H9 (cell line): ENCODE data around the gene SLC1A5. TPM values are rescaled to one million over a fixed set of nuclear protein-coding genes. Genes with fewer than 3 reads are reported as not detected.
A peak's percentile ranks its signal among the peaks of the same experiment; 100 is the strongest.

ENCODE experiments used
- DNase-seq: peaks from one replicate; pipeline ENCODE4 v3.0.0-alpha.2; 2017
- H2AFZ ChIP-seq: one replicate; pipeline ENCODE4 v1.6.1; 2013; ENCODE audit warnings: mild to moderate bottlenecking, low read length, control low read depth, moderate library complexity
- H2AK5ac ChIP-seq: 2 replicates; pipeline ENCODE4 v1.6.1; 2013; ENCODE audit warnings: low read length, control low read depth, mixed read lengths; ENCODE audit not compliant: insufficient read length
- H2BK120ac ChIP-seq: one replicate; pipeline ENCODE4 v1.6.1; 2013; ENCODE audit warnings: low read depth, mild to moderate bottlenecking, low read length, control low read depth, inconsistent platforms; ENCODE audit not compliant: poor library complexity, severe bottlenecking
- H2BK12ac ChIP-seq: 2 replicates; pipeline ENCODE4 v1.6.1; 2013; ENCODE audit warnings: low read length, control low read depth, mixed read lengths, low read depth; ENCODE audit not compliant: insufficient read length
- H2BK15ac ChIP-seq: 2 replicates; pipeline ENCODE4 v1.6.1; 2013; ENCODE audit warnings: low read depth, low read length, control low read depth
- H2BK20ac ChIP-seq: one replicate; pipeline ENCODE4 v1.6.1; 2013; ENCODE audit warnings: low read depth, mild to moderate bottlenecking, low read length, control low read depth, inconsistent platforms; ENCODE audit not compliant: poor library complexity, severe bottlenecking
- H2BK5ac ChIP-seq: 2 replicates; pipeline ENCODE4 v1.6.1; 2013; ENCODE audit warnings: low read length, control low read depth, mixed read lengths; ENCODE audit not compliant: insufficient read length
- H3K14ac ChIP-seq: 2 replicates; pipeline ENCODE4 v1.6.1; 2013; ENCODE audit warnings: low read length, control low read depth; ENCODE audit not compliant: insufficient read depth
- H3K18ac ChIP-seq: 2 replicates; pipeline ENCODE4 v1.6.1; 2013; ENCODE audit warnings: low read depth, mild to moderate bottlenecking, mixed read lengths, low read length, control low read depth; ENCODE audit not compliant: insufficient read length
- H3K23ac ChIP-seq: 2 replicates; pipeline ENCODE4 v1.6.1; 2013; ENCODE audit warnings: low read length, control low read depth, mixed read lengths, low read depth; ENCODE audit not compliant: insufficient read length
- H3K23me2 ChIP-seq: 2 replicates; pipeline ENCODE4 v1.6.1; 2013; ENCODE audit warnings: low read depth, mild to moderate bottlenecking, mixed read lengths, low read length, control low read depth; ENCODE audit not compliant: insufficient read length, poor library complexity, severe bottlenecking
- H3K27ac ChIP-seq: 2 replicates; pipeline ENCODE4 v1.5.1; 2013; ENCODE audit warnings: low read length, control low read depth, mixed read lengths, low read depth; ENCODE audit not compliant: insufficient read length
- H3K27me3 ChIP-seq: 2 replicates; pipeline ENCODE4 v1.6.1; 2013; ENCODE audit warnings: low read length, control low read depth, inconsistent platforms; ENCODE audit not compliant: insufficient read depth
- H3K4ac ChIP-seq: 2 replicates; pipeline ENCODE4 v1.6.1; 2013; ENCODE audit warnings: low read depth, mild to moderate bottlenecking, control low read depth, inconsistent platforms, low read length, moderate library complexity
- H3K4me1 ChIP-seq: 2 replicates; pipeline ENCODE4 v1.6.1; 2013; ENCODE audit warnings: low read length, control low read depth, inconsistent platforms; ENCODE audit not compliant: insufficient read depth
- H3K4me2 ChIP-seq: 2 replicates; pipeline ENCODE4 v1.6.1; 2013; ENCODE audit warnings: low read length, control low read depth, mixed read lengths; ENCODE audit not compliant: insufficient read length, insufficient read depth
- H3K56ac ChIP-seq: 2 replicates; pipeline ENCODE4 v1.6.1; 2013; ENCODE audit warnings: low read depth, mild to moderate bottlenecking, mixed read lengths, low read length, control low read depth; ENCODE audit not compliant: insufficient read length
- H3K79me1 ChIP-seq: 2 replicates; pipeline ENCODE4 v1.6.1; 2013; ENCODE audit warnings: low read depth, mild to moderate bottlenecking, moderate library complexity, low read length, control low read depth, inconsistent platforms; ENCODE audit not compliant: insufficient read depth, poor library complexity, severe bottlenecking
- H3K79me2 ChIP-seq: 2 replicates; pipeline ENCODE4 v1.6.1; 2013; ENCODE audit warnings: low read length, control low read depth, inconsistent platforms; ENCODE audit not compliant: insufficient read depth
- H3K9ac ChIP-seq: 2 replicates; pipeline ENCODE4 v1.6.1; 2013; ENCODE audit warnings: low read length, control low read depth, mixed read lengths; ENCODE audit not compliant: insufficient read length; ENCODE audit errors: extremely low read depth
- H3K9me3 ChIP-seq: one replicate; pipeline ENCODE4 v1.6.1; 2013; ENCODE audit warnings: low read depth, low read length, inconsistent platforms; ENCODE audit not compliant: control insufficient read depth
- H3T11ph ChIP-seq: one replicate; pipeline ENCODE4 v1.6.1; 2013; ENCODE audit warnings: mild to moderate bottlenecking, low read length, control low read depth, inconsistent platforms
- H4K20me1 ChIP-seq: one replicate; pipeline ENCODE4 v1.6.1; 2013; ENCODE audit not compliant: control insufficient read depth, insufficient read length, insufficient read depth
- H4K5ac ChIP-seq: 2 replicates; pipeline ENCODE4 v1.6.1; 2013; ENCODE audit warnings: low read depth, mild to moderate bottlenecking, mixed read lengths, low read length, control low read depth; ENCODE audit not compliant: insufficient read length
- H4K8ac ChIP-seq: replicated peaks from 2 replicates; pipeline ENCODE4 v1.6.1; 2013; ENCODE audit warnings: low read length, control low read depth, mixed read lengths, low read depth; ENCODE audit not compliant: insufficient read length
- H4K91ac ChIP-seq: 2 replicates; pipeline ENCODE4 v1.6.1; 2013; ENCODE audit warnings: low read depth, mild to moderate bottlenecking, moderate library complexity, mixed read lengths, low read length, control low read depth; ENCODE audit not compliant: insufficient read length
- H3K27ac Mint-ChIP-seq, 3 experiments: 2 replicates in 2 of 3; 3 replicates in 1 of 3; pipeline ENCODE4 v1.8.0; 2020 to 2021; ENCODE audit warnings: mixed read lengths in 3 of 3, mild to moderate bottlenecking in 1 of 3, moderate library complexity in 1 of 3
- H3K27me3 Mint-ChIP-seq: 2 replicates; pipeline ENCODE4 v1.8.0; 2021; ENCODE audit warnings: low read depth, mild to moderate bottlenecking, moderate library complexity, mixed read lengths
- H3K36me3 Mint-ChIP-seq, 3 experiments: 2 replicates in 2 of 3; 3 replicates in 1 of 3; pipeline ENCODE4 v1.8.0; 2020 to 2021; ENCODE audit warnings: low read depth in 3 of 3, mixed read lengths in 3 of 3; ENCODE audit not compliant: insufficient read depth in 1 of 3
- H3K4me1 Mint-ChIP-seq, 2 experiments: 2 replicates each; pipeline ENCODE4 v1.8.0; 2020; ENCODE audit warnings: mixed read lengths in 2 of 2
- H3K4me3 Mint-ChIP-seq, 2 experiments: 2 replicates in 1 of 2; 3 replicates in 1 of 2; pipeline ENCODE4 v1.8.0; 2020 to 2021; ENCODE audit warnings: mild to moderate bottlenecking in 2 of 2, mixed read lengths in 2 of 2, moderate library complexity in 1 of 2
- H3K9me3 Mint-ChIP-seq, 2 experiments: 2 replicates in 1 of 2; 3 replicates in 1 of 2; pipeline ENCODE4 v1.8.0; 2020; ENCODE audit warnings: mild to moderate bottlenecking in 2 of 2, mixed read lengths in 2 of 2, moderate library complexity in 1 of 2
- CTCF ChIP-seq: fragments of 200-600 bp; sonication (generic); conservative IDR thresholded peaks from 3 replicates; pipeline ENCODE4 v1.8.0; 2021; ENCODE audit warnings: antibody characterized with exemption, mild to moderate bottlenecking
- WGBS: extraction: QIAGEN DNeasy Blood & Tissue Kit; methylation state at CpG from one replicate; pipeline ENCODE4 v1.1.7; 2013; ENCODE audit warnings: missing lambda C conversion rate, low lambda C conversion rate, mixed read lengths; ENCODE audit not compliant: insufficient read length; ENCODE audit errors: extremely low coverage; 5-methylcytosine and 5-hydroxymethylcytosine counted together
- total RNA-seq: library from RNA; stranded (reverse); gene quantifications from 2 replicates; pipeline ENCODE4 v1.2.1, GENCODE V29; 2021

SLC1A5 gene
- total RNA-seq, 1 experiment from 2014 or later = 258 TPM

DNA sequence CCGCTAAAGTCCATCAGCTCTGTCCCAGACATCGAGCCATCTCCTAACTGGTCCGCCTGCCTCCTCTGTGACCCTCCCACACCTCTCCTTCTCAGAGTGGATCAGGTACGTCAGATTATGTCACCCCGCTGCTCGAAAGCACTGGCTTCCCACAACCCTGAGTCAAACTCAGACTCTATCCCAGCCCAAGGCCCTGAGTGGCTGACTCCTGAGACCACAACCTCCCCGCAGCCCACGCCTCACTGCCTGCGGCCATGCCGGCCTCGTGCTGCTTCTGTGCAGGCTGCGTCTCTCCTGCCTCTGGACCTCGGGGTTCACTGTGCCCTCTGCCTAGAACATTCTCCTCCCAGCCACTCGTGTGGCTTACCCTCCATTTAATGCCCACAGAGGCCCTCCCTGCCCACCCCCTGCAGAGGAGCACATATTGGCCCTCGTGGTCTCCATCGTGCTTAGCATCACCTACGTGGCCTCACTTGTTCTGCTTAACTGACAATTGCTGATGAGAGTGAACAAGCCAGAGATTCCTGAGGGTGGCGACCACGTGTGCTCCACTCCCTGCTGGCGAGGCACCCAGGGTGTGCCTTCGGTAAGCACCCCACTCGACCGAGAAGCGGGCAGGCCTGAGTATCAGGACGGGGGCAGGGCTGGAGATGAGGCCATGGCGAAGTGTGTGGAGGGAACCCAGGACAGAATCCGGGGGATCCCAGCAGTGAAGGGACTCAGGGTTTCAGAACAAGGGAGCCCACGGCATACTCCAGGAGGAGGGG lies 56.0 kb downstream of the SLC1A5 start:
- H3K9ac ChIP-seq = no peak overlapping the region
- H2BK12ac ChIP-seq = no peak overlapping the region
- peaks cover 4% of the 10 kb centered on the region for H4K20me1 ChIP-seq
- no peak overlapping the region for H4K5ac ChIP-seq
- no peak overlapping the region for H3K56ac ChIP-seq
- Mint-ChIP-seq H3K9me3 (no peaks in the 10 kb centered on the region), H3K4me3 (no peak overlapping the region), H3K4me1 (peaks cover 6 to 10% of the 10 kb centered on the region in 2 experiments; a peak in 3 of 4 replicates), H3K27ac (peak overlapping the region; percentile 56 to 87 (median 84); a peak in 5 of 7 replicates), H3K27me3 (no peaks in the 10 kb centered on the region; the same call in 1 of the 2 replicates), H3K36me3 (peaks cover 42 to 83% (median 80%) of the 10 kb centered on the region in 3 experiments; a peak in 6 of 7 replicates)
- no peak overlapping the region for H2BK5ac ChIP-seq
- H3K4me2 ChIP-seq = no peak overlapping the region
- H4K8ac ChIP-seq = no peak overlapping the region
- no peaks in the 10 kb centered on the region for H3K27me3 ChIP-seq
- no peaks in the 10 kb centered on the region; the same call in 1 of the 2 replicates for H3K79me2 ChIP-seq
- H2BK15ac ChIP-seq = no peak overlapping the region
- H3K4ac ChIP-seq = no peak overlapping the region
- H3K18ac ChIP-seq = no peak overlapping the region
- no peak overlapping the region for H3K27ac ChIP-seq
- H4K91ac ChIP-seq = no peak overlapping the region
- no peak overlapping the region for H2AFZ ChIP-seq
- WGBS = no CpG with 5 or more reads among the region's 28 CpGs
- H2AK5ac ChIP-seq = no peak overlapping the region
- H3K23me2 ChIP-seq = no peaks in the 10 kb centered on the region
- no peaks in the 10 kb centered on the region for H3K79me1 ChIP-seq
- no peak overlapping the region for H3T11ph ChIP-seq
- DNase-seq = no peak
- H3K14ac ChIP-seq = no peak overlapping the region
- TF ChIP-seq CTCF = no peak
- H3K9me3 ChIP-seq = no peaks in the 10 kb centered on the region
- no peak overlapping the region for H3K23ac ChIP-seq
- H2BK20ac ChIP-seq = no peak overlapping the region
- no peaks in the 10 kb centered on the region for H3K4me1 ChIP-seq
- no peak overlapping the region for H2BK120ac ChIP-seq
